HG03558 (cell line): Measurements from ENCODE around the gene OR10H3.
"Not testable (repeated sequence)": the region's sequence is repeated elsewhere in the genome, so short reads cannot be mapped to it uniquely, and the experiment has no call there.

ENCODE experiments used
- ATAC-seq: cut with Tn5 transposase; IDR thresholded peaks from one replicate; pipeline ENCODE4 v1.9.1; 2021; ENCODE audit warnings: moderate number of reproducible peaks; ENCODE audit not compliant: unreplicated experiment; ENCODE audit errors: extremely low read depth

OR10H3 gene, protein sequence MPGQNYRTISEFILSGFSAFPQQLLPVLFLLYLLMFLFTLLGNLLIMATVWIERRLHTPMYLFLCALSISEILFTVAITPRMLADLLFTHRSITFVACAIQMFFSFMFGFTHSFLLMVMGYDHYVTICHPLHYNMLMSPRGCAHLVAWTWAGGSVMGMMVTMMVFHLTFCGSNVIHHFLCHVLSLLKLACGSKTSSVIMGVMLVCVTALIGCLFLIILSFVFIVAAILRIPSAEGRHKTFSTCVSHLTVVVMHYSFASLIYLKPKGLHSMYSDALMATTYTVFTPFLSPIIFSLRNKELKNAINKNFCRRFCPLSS

DNA sequence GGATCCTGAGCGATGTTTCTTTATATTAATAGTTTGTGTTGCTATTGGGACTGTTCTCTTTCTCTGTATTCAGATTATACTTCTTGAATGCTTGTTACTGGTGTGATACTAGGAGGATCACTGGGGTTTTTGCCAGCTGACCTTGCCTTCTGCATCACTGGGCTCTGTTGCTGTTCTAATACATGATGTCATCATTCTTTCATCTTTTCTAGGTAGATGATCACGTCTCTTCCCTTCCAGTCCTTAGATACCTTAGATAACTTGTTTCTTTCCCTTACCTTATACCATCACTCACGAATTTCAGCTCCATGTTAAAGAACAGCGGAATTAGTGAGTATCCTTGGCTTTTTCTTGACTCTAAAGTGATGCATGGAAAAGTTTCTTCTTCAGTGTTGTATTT, at the start of gene OR10H3:
Gene OR10H3 (plus strand): TSS at position 264 of the 400 bp plus-strand sequence. CDS start 3,408 bp downstream, outside the sequence.
- ATAC-seq = no peak

DNA sequence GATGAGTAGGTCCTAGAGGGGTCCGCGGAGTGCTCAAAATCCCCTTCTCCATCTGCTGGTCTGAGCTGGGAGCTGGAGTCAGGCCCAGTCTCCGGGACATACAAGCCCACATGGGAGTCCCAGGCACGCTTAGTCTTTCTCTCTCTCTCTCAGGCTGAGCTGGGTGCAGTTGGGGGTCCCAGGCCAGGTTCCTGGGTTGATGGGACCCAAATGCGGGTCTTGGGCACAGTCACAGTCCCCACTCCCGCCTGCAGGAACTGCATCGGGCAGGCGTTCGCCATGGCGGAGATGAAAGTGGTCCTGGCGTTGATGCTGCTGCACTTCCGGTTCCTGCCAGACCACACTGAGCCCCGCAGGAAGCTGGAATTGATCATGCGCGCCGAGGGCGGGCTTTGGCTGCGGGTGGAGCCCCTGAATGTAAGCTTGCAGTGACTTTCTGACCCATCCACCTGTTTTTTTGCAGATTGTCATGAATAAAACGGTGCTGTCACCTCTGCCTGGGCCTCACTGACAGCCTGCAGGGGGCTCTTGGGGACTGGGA, 41.1 kb upstream of the OR10H3 start:
- no peak for ATAC-seq

DNA sequence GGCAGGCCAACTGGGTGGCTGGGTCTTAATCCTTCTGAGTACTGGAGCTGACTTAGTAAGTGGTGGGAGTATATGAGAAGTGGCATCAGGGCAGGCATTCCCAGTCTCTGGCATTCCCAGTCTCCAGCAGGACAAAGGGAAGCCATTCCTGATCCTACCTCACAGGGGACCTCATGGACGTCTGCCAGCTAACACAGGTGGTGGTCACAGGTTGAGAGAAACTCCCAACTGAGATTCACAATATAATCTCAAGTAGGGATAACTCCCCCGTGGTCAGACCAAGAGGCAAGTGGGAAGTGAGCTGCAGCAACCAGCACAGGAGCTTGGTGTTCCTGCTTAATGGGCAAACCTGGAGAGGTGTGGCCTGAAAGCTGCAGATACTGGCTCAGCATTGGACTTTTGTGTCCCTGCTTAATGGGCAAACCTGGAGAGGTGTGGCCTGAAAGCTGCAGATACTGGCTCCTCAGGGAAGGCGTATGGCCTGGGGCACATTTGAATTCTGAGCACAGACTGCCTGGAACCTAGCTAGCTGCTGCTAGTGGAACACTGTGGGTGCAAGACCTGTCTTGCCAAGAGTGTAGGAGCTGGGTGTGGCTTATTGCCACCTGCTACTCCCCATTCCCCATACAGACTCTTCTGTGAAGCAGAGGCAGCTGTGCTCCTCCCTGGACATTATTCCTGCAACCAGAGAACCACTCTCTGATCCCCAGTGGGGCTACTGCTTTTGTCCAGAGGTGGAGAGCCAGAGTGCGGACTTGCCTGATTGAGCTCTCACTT, 35.8 kb upstream of the OR10H3 start:
- ATAC-seq = no peak

DNA sequence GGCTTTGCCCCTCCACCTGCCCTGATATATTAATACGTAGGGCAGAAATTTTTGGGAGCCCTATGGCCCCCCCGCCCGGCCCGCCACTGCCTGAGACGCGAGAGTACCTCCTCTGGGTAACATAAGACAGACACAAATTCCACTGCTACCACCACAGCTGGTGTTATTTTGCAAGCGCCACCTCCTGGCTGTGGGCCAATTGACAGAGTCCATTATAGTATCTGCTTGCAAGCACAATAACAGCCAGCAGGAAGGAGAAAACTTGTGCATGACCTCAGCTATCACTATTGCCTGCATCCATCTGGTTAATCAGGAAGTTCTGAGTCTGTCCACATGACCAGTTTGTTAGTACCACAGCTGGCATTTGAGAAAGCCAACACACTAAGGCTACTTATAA, 35.3 kb upstream of the OR10H3 start:
- ATAC-seq = no peak

DNA sequence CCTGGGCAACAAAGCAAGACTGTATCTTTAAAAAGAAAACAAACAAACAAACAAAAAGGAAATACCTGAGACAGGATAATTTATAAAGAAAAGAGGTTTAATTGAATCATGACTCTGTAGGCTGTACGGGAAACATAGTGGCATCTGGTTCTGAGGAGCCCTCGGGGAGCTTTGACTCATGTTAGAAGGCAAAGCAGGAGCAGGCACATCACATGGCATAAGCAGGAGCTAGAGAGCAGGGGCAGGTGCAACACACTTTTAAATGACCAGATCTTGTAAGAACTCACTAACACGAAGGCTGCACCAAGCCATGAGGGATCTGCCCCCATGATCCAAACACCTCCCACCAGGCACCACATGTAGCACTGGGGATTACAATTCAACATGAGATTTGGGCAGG, 23.1 kb upstream of the OR10H3 start:
- ATAC-seq = no peak

DNA sequence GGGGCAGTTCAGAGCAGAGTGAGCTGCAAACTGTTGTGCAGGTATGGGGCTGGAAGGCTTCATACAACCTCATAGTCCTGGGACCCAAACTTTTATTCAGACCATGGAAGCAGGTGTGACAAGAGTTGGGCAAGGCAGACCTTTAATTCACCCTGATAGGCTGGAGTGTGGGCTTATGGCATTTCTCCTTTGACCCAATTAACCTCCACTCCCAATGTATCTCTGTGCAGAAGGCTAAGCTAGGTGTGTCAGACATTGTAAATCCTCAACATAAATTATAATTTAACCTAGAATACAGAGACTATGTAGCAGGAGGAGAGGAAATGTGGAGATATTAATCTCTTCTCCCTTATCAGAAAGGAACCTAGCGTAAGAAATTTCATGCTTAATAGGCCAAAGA, 22.1 kb upstream of the OR10H3 start:
- ATAC-seq = no peak

DNA sequence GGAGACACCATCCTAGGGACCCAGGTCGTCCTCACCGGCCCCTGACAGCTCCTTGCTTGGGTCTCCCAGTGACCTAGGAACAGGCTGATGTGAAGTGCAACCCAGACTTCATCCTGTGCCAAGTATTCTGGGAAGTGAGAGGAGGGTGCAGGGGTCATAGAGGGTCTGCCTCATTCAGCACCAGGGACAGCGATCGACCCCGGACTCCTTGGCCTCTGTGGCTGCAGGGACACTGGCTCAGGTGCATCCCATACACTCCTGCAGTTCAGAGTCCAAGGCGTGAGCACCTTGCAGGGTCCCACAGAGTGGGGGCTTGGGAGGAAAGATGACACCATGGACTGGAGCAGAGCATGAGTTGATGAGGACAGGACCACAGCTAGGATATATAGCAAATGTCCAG, 20.0 kb upstream of the OR10H3 start:
- no peak for ATAC-seq

DNA sequence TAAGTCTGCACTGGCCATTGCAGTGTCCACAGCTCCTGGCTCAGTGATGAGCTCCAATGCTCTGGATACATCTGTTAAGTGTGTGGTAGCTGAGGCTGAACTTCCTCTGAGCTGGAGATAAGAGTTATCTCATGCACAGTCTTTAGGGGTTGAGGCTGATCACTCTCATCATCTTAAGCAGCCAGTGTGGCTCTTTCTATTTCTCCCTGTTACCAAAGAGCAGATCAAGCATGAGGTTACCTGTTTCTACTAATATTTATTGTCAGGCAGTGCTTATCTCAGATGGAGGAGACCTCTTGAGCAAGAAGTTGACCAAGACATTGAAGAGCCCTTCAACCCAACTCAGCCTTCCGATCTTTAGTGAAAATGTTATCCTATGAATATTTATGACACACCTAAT, 16.5 kb upstream of the OR10H3 start:
- no peak for ATAC-seq

DNA sequence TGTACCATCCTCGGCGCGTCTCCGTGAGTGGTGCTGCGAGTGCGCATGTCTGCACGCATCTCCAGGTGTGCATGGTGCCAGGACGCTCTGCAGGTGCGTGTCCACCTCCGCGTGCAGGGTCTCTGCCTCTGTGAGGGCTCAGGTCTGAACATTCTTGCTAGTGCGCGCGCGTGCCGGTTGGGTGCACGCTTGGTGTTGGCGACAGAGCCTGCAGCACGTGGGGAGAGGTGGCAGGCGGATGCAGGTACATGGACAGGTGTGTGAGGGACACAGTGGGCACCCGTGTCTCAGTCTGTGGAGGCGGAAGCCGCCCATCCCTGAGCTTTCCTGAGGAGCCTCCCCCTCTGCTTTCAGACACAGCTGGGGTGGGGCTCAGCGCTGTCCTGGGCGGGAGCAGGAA, 14.8 kb upstream of the OR10H3 start:
- no peak for ATAC-seq

DNA sequence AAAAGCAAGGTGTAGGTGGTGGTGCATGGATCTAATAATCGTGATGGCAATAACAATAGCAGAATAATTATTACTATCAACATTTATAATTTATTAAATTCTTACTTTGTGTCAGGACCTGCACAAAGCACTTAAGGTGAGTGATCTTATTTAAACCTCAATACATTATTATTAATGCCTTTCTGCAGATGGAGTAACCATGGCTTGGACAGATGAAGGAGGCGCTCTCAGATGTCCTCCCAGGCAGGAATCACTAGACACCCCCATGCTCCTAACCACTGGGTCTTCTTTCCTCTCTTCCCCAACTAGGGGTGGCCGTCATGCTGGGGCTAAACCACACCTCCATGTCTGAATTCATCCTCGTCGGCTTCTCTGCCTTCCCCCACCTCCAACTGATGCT, 10.1 kb upstream of the OR10H3 start, which contains the start of gene OR10H2:
Gene OR10H2 (plus strand): TSS at position 301 of the 400 bp plus-strand sequence. CDS start 20 bp downstream, at position 321.
- no peak for ATAC-seq

DNA sequence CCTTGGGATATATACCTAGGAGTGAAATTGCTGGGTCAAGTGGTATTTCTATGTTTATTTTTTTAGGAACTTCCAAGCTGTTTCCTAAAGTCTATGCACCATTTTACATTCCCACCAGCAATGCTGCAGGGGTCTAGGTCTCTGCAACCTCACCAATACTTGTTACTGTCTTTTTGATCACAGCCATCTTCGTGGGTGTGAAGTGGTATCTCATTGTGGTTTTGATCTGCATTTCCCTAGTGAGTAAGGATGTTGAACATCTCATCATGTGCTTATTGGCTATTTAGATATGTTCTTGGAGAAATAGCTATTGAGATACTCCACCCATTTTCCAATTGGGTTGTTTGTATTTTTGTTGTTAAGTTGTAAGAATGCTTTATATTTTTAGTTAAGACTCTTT, 7.2 kb upstream of the OR10H3 start:
- no peak for ATAC-seq

DNA sequence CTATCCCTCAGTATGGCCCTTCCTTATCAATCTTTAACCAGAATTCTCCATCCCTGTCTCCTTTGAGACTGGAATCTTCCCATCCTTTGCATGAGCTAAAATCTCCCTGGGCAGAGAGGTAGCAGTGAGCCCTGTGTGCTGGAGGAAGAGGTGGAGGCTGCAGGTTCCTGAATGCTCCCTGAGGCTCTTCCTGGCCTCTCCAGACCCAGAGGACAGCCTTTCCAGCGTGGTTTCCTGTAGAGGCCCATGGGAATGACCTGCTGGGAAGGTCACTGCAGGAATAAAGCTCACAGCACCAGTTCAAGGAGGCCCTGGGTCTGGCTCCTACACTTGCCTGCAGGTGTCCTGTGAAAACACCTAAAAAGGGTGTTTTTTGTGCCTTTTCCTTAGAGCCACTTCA, 5.4 kb upstream of the OR10H3 start:
- ATAC-seq = no peak

DNA sequence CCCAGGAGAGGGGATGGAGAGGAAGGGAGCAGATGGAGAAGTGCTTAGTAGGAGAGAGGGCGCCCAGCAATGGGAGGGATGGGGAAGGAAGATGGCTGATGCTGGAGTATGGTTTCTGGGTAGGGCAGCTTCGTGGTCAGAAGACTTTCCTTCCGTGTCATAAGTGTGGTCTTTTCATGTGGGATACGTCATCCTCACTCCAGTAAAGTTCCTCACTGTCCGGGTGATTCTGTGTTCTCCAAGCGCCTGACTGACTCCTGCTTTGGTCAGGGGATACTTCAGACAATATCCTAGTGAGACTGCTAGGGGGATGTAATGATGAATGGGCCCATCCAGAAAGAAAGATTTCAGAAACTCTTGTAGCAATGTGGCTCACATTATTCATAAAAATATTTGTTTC, 3.9 kb upstream of the OR10H3 start:
- no peak for ATAC-seq

DNA sequence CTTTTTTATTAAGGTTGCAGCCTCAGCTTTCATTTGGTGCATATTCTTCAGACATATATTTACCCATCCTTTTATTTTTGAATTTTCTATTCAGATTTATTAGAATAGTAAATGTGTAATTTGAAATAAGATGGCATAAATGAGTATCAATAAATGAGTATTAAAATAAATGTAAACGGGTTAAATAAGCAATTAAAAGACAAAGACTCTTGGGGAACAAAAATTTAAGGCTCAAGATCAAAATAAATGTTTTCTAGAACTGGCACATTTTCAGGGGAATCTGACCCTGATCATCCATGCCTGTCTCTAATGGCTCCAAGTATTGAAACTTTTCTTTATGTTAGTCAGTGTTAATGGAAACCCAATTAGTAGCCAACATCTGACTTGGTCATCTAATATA, 3.0 kb downstream of the OR10H3 start:
- no peak for ATAC-seq

DNA sequence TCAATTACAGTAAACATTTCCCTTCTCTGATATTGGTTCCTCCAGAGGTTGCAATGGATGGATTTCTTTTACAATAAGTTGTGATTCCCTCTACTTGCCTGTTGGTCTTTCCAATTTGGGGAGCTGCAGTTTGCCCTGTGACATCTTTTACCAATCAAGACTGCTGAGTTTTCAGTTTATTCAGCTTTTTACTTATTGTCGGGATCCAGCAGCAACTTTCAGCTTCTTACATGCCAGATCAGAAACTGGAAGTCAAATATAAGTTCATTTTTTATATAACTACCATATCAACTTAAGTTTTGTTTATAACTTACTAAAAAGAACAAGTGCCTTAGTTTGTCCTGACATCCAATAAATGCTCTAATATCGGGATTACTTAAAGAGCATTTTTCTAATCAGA, 10.5 kb downstream of the OR10H3 start:
- no peak for ATAC-seq

DNA sequence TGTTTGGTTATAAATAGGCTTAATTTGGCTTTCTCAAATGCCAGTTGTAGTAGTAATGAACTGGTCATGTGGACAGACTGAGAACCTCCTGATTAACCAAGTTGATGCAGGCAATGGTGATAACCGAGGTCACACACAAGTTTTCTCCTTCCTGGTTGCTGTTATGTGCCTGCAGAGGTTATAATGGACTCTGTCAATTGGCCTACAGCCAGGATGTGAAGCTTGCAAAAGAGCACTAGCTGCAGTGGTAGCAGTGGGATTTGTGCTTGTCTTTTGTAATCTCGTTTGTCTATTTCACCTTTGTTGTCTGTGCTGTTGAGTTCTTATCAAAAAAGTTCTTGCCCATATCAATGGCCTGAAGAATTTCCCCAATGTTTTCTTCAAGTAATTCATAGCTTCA, 20.6 kb downstream of the OR10H3 start:
- ATAC-seq = no peak

DNA sequence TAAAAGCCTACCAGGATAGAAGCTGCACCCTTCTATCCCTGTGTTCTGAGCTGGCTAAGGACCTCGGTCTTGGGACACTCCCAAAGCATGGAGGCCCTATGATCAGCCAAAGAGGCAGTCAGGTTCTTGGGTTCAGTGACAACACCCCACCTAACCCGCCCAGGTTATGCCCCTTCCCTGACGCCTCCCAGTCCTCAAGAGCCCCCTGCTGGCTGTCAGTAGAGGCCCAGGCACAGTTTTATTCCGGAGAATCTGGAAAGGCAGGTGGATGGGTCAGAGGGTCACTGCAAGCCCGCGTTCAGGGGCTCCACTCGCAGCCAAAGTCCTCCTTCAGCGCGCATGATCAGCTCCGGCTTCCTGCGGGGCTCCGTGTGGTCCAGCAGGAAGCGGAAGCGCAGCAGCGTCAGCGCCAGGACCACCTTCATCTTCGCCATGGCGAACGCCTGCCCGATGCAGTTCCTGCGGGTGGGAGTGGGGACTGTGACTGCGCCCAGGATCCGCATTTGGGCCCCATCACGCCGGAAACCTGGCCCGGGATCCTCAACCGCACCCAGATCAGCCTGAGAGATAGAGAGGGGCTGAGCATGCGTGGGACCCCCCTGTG, 22.3 kb downstream of the OR10H3 start:
- ATAC-seq = no peak

DNA sequence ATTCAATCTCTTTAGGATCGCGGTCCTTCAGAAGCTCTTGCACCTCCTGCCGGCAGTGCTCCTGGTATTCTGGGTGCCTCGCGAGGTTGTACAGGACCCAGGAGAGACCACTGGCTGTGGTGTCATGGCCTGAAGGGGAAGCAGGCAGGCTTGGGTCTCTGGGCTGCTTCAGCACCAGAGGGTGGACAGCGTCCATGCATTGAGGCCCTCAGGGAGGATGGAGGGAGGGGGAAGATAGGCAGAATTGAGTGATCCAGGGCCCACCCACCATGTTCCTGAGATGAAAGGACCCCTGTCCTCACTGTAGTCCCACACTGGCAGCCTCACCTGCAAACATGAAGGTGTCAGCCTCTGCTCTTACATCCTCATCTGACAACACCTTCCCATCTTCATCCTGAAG, 31.8 kb downstream of the OR10H3 start:
- ATAC-seq = no peak

DNA sequence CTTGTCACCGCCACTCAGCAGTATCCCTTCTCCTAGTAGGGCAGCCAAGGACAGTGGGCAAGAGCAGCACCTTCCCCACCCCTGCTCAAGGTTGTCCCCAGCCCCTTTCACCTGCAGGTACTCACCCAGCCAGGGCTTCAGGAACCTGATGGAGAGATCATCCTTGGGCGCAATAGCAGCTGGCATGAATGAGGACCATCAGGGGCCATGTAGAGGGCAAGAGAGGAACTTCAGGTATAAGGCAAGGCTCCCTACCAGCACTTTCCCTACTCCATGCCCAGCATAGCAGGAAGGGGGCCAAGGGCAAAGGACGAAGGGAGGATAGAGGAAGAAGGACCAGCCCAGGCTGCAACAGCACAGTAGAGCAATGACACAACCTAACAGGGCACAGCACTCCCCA, 36.4 kb downstream of the OR10H3 start:
- ATAC-seq = not testable (repeated sequence)

DNA sequence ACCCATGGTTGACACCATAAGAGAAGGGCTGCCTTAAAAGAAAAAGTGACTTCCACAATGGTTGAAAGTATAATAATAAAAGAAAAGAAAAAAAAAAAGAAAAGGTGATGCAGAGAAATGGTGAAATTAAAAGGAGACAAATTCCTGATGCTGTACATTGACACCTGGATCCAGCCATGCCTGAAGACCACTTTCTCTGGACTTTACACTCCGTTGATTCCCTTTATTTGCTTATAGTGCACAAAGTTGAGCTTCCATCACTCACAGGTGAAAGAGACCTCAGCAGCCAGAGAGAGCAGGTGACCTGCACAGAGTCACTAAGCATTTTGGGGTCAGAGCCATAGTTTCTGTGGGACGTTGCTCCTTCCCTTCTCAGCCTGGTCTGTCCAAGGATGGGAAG, 37.5 kb downstream of the OR10H3 start:
- ATAC-seq = no peak

DNA sequence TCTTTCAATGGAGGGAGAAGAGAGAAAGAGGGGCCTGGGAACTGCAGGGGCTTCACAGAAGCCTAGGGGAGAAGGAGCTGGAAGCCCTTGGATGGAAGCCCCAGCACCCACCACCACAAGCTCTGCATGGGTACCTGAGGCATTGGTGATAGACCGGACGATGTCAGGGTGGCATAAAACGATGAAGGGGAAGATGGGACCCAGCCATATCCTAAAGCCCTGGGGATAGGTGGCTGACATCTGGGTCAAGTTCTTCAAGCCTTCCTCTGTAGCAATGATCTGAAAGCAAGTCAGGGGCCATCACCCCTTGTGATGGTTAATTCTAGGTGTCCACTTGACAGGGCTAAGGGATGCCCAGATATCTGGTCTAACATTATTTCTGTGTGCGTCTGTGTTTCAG, 38.5 kb downstream of the OR10H3 start:
- ATAC-seq = no peak
